ENCODE data around the gene ADGRB3.

GRCh38 chr6:68975064-68975463 lies 340.0 kb downstream of the ADGRB3 start:
- TF ChIP-seq CTCF (IDR thresholded peaks at IDR 0.05; ENCODE audit: low read length) (no peak), EZH2 (IDR thresholded peaks at IDR 0.05; ENCODE audit: borderline replicate concordance, low read length) (no peak)
